Left ventricle myocardium inferior (tissue), 1 donor: ENCODE measurements around the gene UFL1. TPM values are rescaled to one million over a fixed set of nuclear protein-coding genes. Genes with fewer than 3 reads are reported as not detected.
A peak's percentile ranks its signal among the peaks of the same experiment; 100 is the strongest.

ENCODE experiments used
- DNase-seq: peaks from one replicate; pipeline ENCODE4 v3.0.0-alpha.2; 2020
- H3K27ac ChIP-seq: fragments of 200-600 bp; replicated peaks from 2 replicates; pipeline ENCODE4 v1.8.0; 2021
- H3K27me3 ChIP-seq: fragments of 200-600 bp; 2 replicates; pipeline ENCODE4 v1.8.0; 2021; ENCODE audit warnings: low read depth
- H3K36me3 ChIP-seq: fragments of 200-600 bp; 2 replicates; pipeline ENCODE4 v1.8.0; 2021
- H3K4me1 ChIP-seq: fragments of 200-600 bp; 2 replicates; pipeline ENCODE4 v1.8.0; 2021
- H3K4me3 ChIP-seq: fragments of 200-600 bp; 2 replicates; pipeline ENCODE4 v1.8.0; 2021; ENCODE audit warnings: mild to moderate bottlenecking, moderate library complexity
- H3K9me3 ChIP-seq: fragments of 200-600 bp; replicated peaks from 2 replicates; pipeline ENCODE4 v1.8.0; 2021
- intact Hi-C: fragments of 100-400 bp; cut with micrococcal nuclease; formaldehyde crosslinking; loops from one replicate; pipeline ENCODE4 v1.11.0; 2022
- total RNA-seq: library from RNA; stranded (reverse); fragmentation: NEBNext Ultra II Directional; extraction: Animal tissue kit (Norgen Biotek cat#: 25700); gene quantifications from one replicate; pipeline ENCODE4 v1.2.1, GENCODE V29; 2021
- TF ChIP-seq, protein P1 (sequence below): fragments of 200-600 bp; IDR thresholded peaks from 2 replicates; pipeline ENCODE4 v1.8.0; 2021; ENCODE audit warnings: antibody characterized with exemption, mild to moderate bottlenecking, borderline replicate concordance
- donor health status: DM: no; HTN: yes; CAD: no; lungs with severe emphysema.

The UFL1 gene
- total RNA-seq, 1 donor from 2014 or later = 27.2 TPM

DNA sequence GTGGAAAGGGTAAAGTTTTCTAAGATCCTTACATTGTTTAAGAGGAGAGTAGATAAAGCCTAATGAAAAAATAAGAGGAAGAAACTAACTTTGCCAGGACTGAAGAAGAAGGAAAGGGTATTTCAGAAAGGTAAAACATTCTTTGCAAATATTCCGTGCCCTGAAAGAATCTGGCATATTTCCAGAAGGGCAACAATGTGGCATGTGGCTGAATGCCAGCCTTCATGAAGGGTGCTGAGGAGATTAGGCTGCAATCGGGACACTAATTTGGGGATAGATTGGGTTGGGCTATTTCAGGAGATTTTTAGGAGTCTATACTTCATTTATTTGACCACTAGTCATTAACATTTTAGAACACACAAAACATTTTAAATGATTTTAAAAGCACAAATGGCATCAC, 16.2 kb upstream of the UFL1 start:
- no peaks in the 10 kb centered on the region for H3K27me3 ChIP-seq
- intact Hi-C loops = no loop called here
- H3K4me1 ChIP-seq = no peaks in the 10 kb centered on the region
- H3K4me3 ChIP-seq = no peak overlapping the region
- TF ChIP-seq, protein P1, sequence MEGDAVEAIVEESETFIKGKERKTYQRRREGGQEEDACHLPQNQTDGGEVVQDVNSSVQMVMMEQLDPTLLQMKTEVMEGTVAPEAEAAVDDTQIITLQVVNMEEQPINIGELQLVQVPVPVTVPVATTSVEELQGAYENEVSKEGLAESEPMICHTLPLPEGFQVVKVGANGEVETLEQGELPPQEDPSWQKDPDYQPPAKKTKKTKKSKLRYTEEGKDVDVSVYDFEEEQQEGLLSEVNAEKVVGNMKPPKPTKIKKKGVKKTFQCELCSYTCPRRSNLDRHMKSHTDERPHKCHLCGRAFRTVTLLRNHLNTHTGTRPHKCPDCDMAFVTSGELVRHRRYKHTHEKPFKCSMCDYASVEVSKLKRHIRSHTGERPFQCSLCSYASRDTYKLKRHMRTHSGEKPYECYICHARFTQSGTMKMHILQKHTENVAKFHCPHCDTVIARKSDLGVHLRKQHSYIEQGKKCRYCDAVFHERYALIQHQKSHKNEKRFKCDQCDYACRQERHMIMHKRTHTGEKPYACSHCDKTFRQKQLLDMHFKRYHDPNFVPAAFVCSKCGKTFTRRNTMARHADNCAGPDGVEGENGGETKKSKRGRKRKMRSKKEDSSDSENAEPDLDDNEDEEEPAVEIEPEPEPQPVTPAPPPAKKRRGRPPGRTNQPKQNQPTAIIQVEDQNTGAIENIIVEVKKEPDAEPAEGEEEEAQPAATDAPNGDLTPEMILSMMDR = no peak
- peaks cover 49% of the 10 kb centered on the region for H3K9me3 ChIP-seq
- H3K36me3 ChIP-seq = peaks cover 14% of the 10 kb centered on the region
- H3K27ac ChIP-seq = no peak overlapping the region
- no peak for DNase-seq

DNA sequence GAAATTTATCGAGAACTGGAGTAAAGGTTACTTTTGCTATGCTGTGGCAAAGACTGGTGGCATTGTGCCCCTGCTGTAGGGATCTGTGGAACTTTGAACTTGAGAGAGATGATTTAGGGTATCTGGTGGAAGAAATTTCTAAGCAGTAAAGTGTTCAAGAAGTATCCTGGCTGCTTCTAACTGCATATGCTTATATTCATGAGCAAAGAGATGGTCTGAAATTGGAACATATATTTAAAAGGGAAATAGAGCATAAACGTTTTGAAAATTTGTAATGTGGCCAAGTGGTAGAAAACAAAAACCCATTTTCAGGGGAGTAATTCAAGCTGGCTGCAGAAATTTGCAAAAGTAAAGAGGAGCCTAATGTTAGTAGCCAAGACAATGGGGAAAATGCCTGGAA, 12.3 kb upstream of the UFL1 start:
- Histone ChIP-seq H3K4me1 (no peaks in the 10 kb centered on the region), H3K9me3 (peaks cover 22% of the 10 kb centered on the region), H3K36me3 (peaks cover 21% of the 10 kb centered on the region), H3K27me3 (no peaks in the 10 kb centered on the region), H3K27ac (no peak overlapping the region), H3K4me3 (no peak overlapping the region)
- TF ChIP-seq, protein P1 = no peak
- DNase-seq = no peak
- intact Hi-C loops = no loop called here

DNA sequence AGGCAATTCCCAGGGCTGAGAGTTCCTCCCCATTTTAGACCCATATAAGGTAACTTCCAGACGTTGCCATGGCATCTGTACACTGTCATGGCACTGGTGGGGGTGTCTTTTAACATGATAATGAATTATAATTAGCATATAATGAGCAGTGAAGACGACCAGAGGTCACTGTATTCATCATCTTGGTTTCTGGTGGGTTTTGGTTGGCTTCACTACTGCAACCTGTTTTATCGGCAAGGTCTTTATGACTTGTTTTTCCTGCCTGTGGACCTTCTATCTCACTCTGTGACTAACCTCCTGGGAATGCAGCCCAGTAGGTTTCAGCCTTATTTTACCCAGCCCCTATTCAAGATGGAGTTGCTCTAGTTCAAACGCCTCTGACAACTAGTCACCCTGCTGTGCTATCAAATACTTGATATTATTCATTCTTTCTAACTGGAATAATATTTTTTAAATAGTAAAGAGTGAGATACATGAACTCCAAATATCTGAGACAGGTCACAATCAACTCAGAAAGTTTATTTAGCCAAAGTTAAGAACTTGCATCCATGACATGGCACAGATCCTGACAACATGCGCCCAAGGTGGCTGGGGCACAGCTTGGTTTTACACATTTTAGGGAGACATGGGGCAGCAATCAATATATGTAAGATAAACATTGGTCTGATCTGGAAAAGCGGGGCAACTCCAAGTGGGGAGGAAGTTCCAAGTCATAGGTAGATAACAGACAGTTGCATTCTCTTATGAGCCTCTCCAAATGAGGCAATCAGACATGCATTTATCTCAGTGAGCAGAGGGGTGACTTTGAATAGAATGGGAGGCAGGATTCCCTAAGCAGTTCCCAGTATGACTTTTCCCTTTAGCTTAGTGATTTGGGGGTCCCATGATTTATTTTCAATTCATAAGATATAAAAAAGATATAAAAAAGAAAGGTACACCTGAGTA, 1.2 kb upstream of the UFL1 start:
- no peaks in the 10 kb centered on the region for H3K27me3 ChIP-seq
- no peak for DNase-seq
- peaks cover 20% of the 10 kb centered on the region for H3K36me3 ChIP-seq
- peak overlapping the region; percentile 84 for H3K4me3 ChIP-seq
- peak overlapping the region; percentile 92 for H3K27ac ChIP-seq
- TF ChIP-seq, protein P1 = no peak
- H3K9me3 ChIP-seq = no peaks in the 10 kb centered on the region
- intact Hi-C loops = no loop called here
- peaks cover 39% of the 10 kb centered on the region for H3K4me1 ChIP-seq

DNA sequence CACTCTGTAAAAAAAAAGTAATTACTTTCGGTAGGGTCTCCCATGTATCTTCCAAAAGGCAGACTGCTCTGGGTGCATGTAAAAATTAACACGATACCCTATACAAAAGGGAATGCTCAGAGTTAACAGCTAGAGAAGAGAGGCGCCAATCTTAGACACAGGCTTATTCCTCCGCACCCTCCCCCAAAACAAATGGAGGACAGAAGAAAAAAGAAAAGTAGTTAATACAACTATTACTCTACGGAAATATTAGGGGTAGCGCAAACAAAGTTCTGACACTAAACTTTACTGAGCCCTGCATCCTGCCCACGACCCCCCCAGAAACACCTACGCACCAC, 331 bp upstream of the UFL1 start:
- Histone ChIP-seq H3K27ac (peak overlapping the region; percentile 92), H3K4me1 (peaks cover 39% of the 10 kb centered on the region), H3K9me3 (no peaks in the 10 kb centered on the region), H3K36me3 (peaks cover 28% of the 10 kb centered on the region), H3K27me3 (no peaks in the 10 kb centered on the region), H3K4me3 (peak overlapping the region; percentile 84)
- intact Hi-C loops = no loop called here
- no peak for DNase-seq
- TF ChIP-seq, protein P1 = no peak

DNA sequence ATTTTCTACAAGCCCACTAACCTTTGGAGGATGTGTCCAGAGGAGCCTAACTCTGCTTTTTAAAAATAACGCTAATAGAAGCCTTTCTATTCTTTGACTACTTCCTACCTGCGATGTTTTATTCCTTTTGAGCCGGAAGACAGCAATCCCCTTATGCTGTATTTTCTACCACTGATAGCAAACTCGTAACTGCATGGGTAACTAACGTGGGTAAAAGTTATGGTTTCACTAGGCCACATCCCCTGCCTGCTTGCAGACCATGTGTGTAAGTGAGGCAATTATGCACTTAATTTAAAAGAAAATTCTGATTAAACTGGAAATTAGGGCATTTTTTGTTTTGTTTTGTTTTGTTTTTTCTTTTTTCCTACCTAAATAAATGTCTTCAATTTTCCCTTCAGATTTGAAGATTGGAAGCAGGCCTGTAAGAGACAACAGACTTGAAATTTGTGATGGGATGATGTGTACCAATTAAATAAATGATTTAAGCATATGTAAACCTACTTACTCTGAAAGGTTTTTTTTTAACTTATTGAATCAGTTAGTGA, 931 bp downstream of the UFL1 start:
- H3K36me3 ChIP-seq = peaks cover 41% of the 10 kb centered on the region
- H3K27ac ChIP-seq = peak overlapping the region; percentile 92
- intact Hi-C loops = no loop called here
- TF ChIP-seq, protein P1 = no peak
- H3K4me1 ChIP-seq = peaks cover 39% of the 10 kb centered on the region
- DNase-seq = no peak
- no peaks in the 10 kb centered on the region for H3K27me3 ChIP-seq
- H3K4me3 ChIP-seq = peak overlapping the region; percentile 84
- no peaks in the 10 kb centered on the region for H3K9me3 ChIP-seq
